Ovary (tissue), 9 donors: ENCODE results near the gene SRPK3. TPM values are rescaled to one million over a fixed set of nuclear protein-coding genes. Genes with fewer than 3 reads are reported as not detected.

Experiments used
- DNase-seq, 5 donors: peaks; one replicate each; pipeline ENCODE4 v3.0.0-alpha.2; 2019 to 2020
- H3K27ac ChIP-seq, 2 donors: fragments of 200-600 bp; one replicate each; pipeline versions ENCODE4 v1.5.1 to v1.8.0; 2019 to 2022
- H3K27me3 ChIP-seq: fragments of 200-600 bp; one replicate; pipeline ENCODE4 v1.8.0; 2022
- H3K36me3 ChIP-seq: fragments of 200-600 bp; sonication (generic); one replicate; pipeline ENCODE4 v1.5.1; 2019
- H3K4me1 ChIP-seq: one replicate; pipeline ENCODE4 v1.8.1; 2013; ENCODE audit warnings: mild to moderate bottlenecking, moderate library complexity; ENCODE audit not compliant: insufficient read depth
- H3K4me3 ChIP-seq: fragments of 200-600 bp; sonication (generic); one replicate; pipeline ENCODE4 v1.5.1; 2017
- H3K9me3 ChIP-seq, 2 donors: fragments of 200-600 bp in 1 of 2; sonication (generic) in 1 of 2; one replicate each; pipeline versions ENCODE4 v1.5.1 to v1.8.1; 2013 to 2019; ENCODE audit warnings: mild to moderate bottlenecking in 1 of 2, moderate library complexity in 1 of 2
- CTCF ChIP-seq, 3 donors: fragments of 450-650 bp in 2 of 3; fragments of 200-600 bp in 1 of 3; IDR thresholded peaks; one replicate each; pipeline versions ENCODE4 v1.5.1 to v1.8.0; 2016 to 2022; ENCODE audit warnings: antibody characterized with exemption in 3 of 3, mild to moderate bottlenecking in 1 of 3
- EP300 ChIP-seq: sonication (generic); formaldehyde crosslinking; IDR thresholded peaks from one replicate; pipeline ENCODE4 v1.6.1; 2017; ENCODE audit warnings: antibody characterized with exemption
- POLR2A ChIP-seq: fragments of 450-650 bp; IDR thresholded peaks from one replicate; pipeline ENCODE4 v1.6.1; 2017; ENCODE audit warnings: antibody characterized with exemption, mild to moderate bottlenecking, moderate library complexity
- WGBS, 3 donors: extraction: QIAGEN DNeasy Blood & Tissue Kit in 1 of 3; methylation state at CpG; one replicate each; pipeline versions ENCODE4 v1.1.5 to v1.1.7; 2013 to 2017; 5-methylcytosine and 5-hydroxymethylcytosine counted together
- intact Hi-C, 4 donors: fragments of 100-400 bp; cut with DNase I; formaldehyde crosslinking; loops; one replicate each; pipeline versions ENCODE4 v1.11.0 to v1.15.1; 2022 to 2023
- polyA plus RNA-seq, 2 donors: library from polyadenylated mRNA; stranded (reverse); fragments of 200-250 nt in 1 of 2; fragments of 350-450 nt in 1 of 2; fragmentation: Illumina TruSeq in 1 of 2; extraction: RNeasy Lipid Tissue Mini Kit (QIAGEN cat#74804) in 1 of 2; gene quantifications; one replicate each; pipeline ENCODE4 v1.2.3, GENCODE V29; 2013 to 2014
- total RNA-seq, 7 donors: library from RNA; depleted of rRNA in 2 of 7; stranded (reverse); fragments of >200 nt in 2 of 7; fragmentation: NEBNext Ultra II Directional in 3 of 7; extraction: Animal tissue kit (Norgen Biotek cat#: 25700) in 3 of 7; gene quantifications; one replicate each; pipeline versions ENCODE4 v1.1.0 to v1.2.4, GENCODE V29; 2016 to 2023
- donor health status: DM: no; HTN: no; CAD: no; lungs with moderate emphysema.
- donor health status: DM: no; HTN: no; CAD: no.
- donor health status: Bipolar disorder and iron deficiency.
- donor health status: DM: yes; HTN: yes; CAD: no.
- donor health status: DM: no; HTN: no; CAD: no.
- donor health status: DM: yes; HTN: yes; CAD: no.

The SRPK3 gene
- total and polyA plus RNA-seq, 9 donors: 0.25 to 2.1 (median 1.4) TPM

- no peak for DNase-seq
- WGBS, 3 donors: 75 to 83% (median 77%) methylated on average over 7 of the region's 7 CpGs
- H3K4me3 ChIP-seq: no peak overlapping the region
- no peak overlapping the region for H3K27ac ChIP-seq
- H3K4me1 ChIP-seq: no peaks in the 10 kb centered on the region
- H3K36me3 ChIP-seq: no peaks in the 10 kb centered on the region
- no peaks in the 10 kb centered on the region for H3K27me3 ChIP-seq
- TF ChIP-seq CTCF (IDR thresholded peaks at IDR 0.05): no peak
- no peak for TF ChIP-seq EP300
- TF ChIP-seq POLR2A: no peak
- intact Hi-C loops: no loop called here
- H3K9me3 ChIP-seq: no peaks in the 10 kb centered on the region
Measured at GRCh38 chrX:153800746-153801145, 19.9 kb downstream of the SRPK3 start.

GRCh38 chrX:153801669-153802068 is 20.8 kb downstream of the SRPK3 start:
- no peaks in the 10 kb centered on the region for H3K27me3 ChIP-seq
- H3K27ac ChIP-seq: no peak overlapping the region
- H3K4me1 ChIP-seq: no peaks in the 10 kb centered on the region
- H3K9me3 ChIP-seq: no peaks in the 10 kb centered on the region
- WGBS, 3 donors: 84 to 96% (median 86%) methylated on average over 8 of the region's 8 CpGs
- TF ChIP-seq EP300: no peak
- no peak for TF ChIP-seq CTCF (IDR thresholded peaks at IDR 0.05)
- no peak for TF ChIP-seq POLR2A
- intact Hi-C loops: no loop called here
- H3K36me3 ChIP-seq: no peaks in the 10 kb centered on the region
- no peak for DNase-seq
- H3K4me3 ChIP-seq: no peak overlapping the region

DNA sequence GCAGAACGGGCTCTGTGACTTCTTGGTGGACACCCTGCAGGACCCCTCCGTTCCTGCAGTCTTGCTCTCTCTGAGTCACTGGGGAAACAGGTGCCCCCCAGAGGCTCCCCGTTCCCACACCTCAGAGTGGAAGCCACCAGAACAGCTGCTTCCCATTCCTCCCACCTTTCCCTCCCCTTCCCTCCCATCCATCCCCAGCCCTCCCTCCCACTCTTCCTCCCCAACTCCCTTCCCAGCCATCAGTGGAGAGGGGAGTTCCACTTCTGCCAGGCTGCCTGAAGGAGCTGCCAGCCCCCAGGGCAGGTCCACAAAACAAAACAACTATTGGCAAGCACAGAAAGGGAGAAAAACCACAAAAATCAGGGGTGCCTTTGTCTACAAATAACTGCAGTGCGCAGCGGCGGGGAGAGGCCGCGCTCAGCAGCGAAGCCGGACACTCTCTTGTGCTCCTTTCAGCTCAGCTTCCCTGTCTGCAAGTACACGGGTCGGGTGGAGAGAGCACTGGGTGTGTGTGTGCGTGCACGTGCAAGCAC is 21.7 kb downstream of the SRPK3 start:
- intact Hi-C loops: no loop called here
- no peak for TF ChIP-seq POLR2A
- no peak for TF ChIP-seq CTCF (IDR thresholded peaks at IDR 0.05)
- no peak for TF ChIP-seq EP300
- H3K4me3 ChIP-seq: no peak overlapping the region

GRCh38 chrX:153803211-153804099 is 22.6 kb downstream of the SRPK3 start:
- Histone ChIP-seq H3K4me1 (no peaks in the 10 kb centered on the region), H3K27me3 (no peaks in the 10 kb centered on the region), H3K36me3 (no peaks in the 10 kb centered on the region), H3K27ac (no peak overlapping the region), H3K4me3 (no peak overlapping the region), H3K9me3 (no peaks in the 10 kb centered on the region)
- TF ChIP-seq EP300 (no peak), CTCF (IDR thresholded peaks at IDR 0.05) (no peak), POLR2A (no peak)
- DNase-seq: peak in 1 of 5 donors; percentile 8
- intact Hi-C loops: no loop called here
- 90 to 94% (median 93%) methylated on average over 81 to 87 of the region's 87 CpGs for WGBS, 3 donors

More for the DNA sequence above, 21.7 kb downstream of the SRPK3 start:
- H3K36me3 ChIP-seq: no peaks in the 10 kb centered on the region
- no peaks in the 10 kb centered on the region for H3K4me1 ChIP-seq
- no peaks in the 10 kb centered on the region for H3K27me3 ChIP-seq
- no peak for DNase-seq
- H3K27ac ChIP-seq: no peak overlapping the region
- H3K9me3 ChIP-seq: no peaks in the 10 kb centered on the region
- WGBS, 3 donors: 54 to 60% (median 59%) methylated on average over 14 of the region's 14 CpGs
